GM21423 (cell line): ENCODE measurements around the gene HAUS2.
"Not testable (repeated sequence)": the region's sequence is repeated elsewhere in the genome, so short reads cannot be mapped to it uniquely, and the experiment has no call there.

Experiments used
- ATAC-seq: cut with Tn5 transposase; IDR thresholded peaks from one replicate; pipeline ENCODE4 v1.9.1; 2021; ENCODE audit warnings: mild to moderate bottlenecking, moderate library complexity; ENCODE audit not compliant: unreplicated experiment

HAUS2 gene

GRCh38 chr15:42575188-42576039 is 26.8 kb downstream of the HAUS2 start, which contains the start of gene STARD9:
Gene STARD9 (plus strand): TSS chr15:42575606. CDS start chr15:42575716, 110 bp downstream.
- peak; percentile 93 for ATAC-seq

- ATAC-seq: no peak
Observed at GRCh38 chr15:42576040-42576594, 27.5 kb downstream of the HAUS2 start.

- no peak for ATAC-seq
Observed at GRCh38 chr15:42576776-42577175, 28.1 kb downstream of the HAUS2 start.

GRCh38 chr15:42577514-42578031 is 28.9 kb downstream of the HAUS2 start:
- ATAC-seq: no peak

- no peak for ATAC-seq
Observed at GRCh38 chr15:42578984-42579537, 30.4 kb downstream of the HAUS2 start.

- peak; percentile 69 for ATAC-seq
Observed at GRCh38 chr15:42581272-42581730, 32.7 kb downstream of the HAUS2 start.

- ATAC-seq: no peak
Observed at GRCh38 chr15:42582569-42583375, 34.1 kb downstream of the HAUS2 start.

GRCh38 chr15:42584031-42584765 is 35.6 kb downstream of the HAUS2 start:
- ATAC-seq: no peak

- no peak for ATAC-seq
Observed at GRCh38 chr15:42590619-42591237, 42.1 kb downstream of the HAUS2 start.

GRCh38 chr15:42591238-42591934 is 42.7 kb downstream of the HAUS2 start:
- no peak for ATAC-seq

- ATAC-seq: no peak
Observed at GRCh38 chr15:42592716-42593115, 44.1 kb downstream of the HAUS2 start.

GRCh38 chr15:42593143-42593542 is 44.5 kb downstream of the HAUS2 start:
- no peak for ATAC-seq

- ATAC-seq: no peak
Observed at GRCh38 chr15:42594095-42594494, 45.5 kb downstream of the HAUS2 start.

- no peak for ATAC-seq
Observed at GRCh38 chr15:42595626-42596240, 47.1 kb downstream of the HAUS2 start.

GRCh38 chr15:42601316-42601715 is 52.7 kb downstream of the HAUS2 start:
- not testable (repeated sequence) for ATAC-seq

GRCh38 chr15:42602501-42602900 is 53.9 kb downstream of the HAUS2 start:
- ATAC-seq: no peak

- no peak for ATAC-seq
Observed at GRCh38 chr15:42603978-42604377, 55.3 kb downstream of the HAUS2 start.

- no peak for ATAC-seq
Observed at GRCh38 chr15:42604894-42605744, 56.5 kb downstream of the HAUS2 start.
